ENCODE results near the gene NDUFS5.
"Not testable (repeated sequence)": the region's sequence is repeated elsewhere in the genome, so short reads cannot be mapped to it uniquely, and the experiment has no call there.

Gene NDUFS5

GRCh38 chr1:39026051-39026865 is at the start of gene NDUFS5:
Gene NDUFS5 (plus strand): TSS chr1:39026350. CDS start chr1:39028725, 2,375 bp downstream.
- peak within 1 kb of the TSS; percentile 96 for H3K4me3 Mint-ChIP-seq
- H3K27me3 Mint-ChIP-seq = no peaks in the 10 kb centered on the region
- H3K9me3 Mint-ChIP-seq = no peaks in the 10 kb centered on the region
- peaks cover 41% of the 10 kb centered on the region for H3K36me3 Mint-ChIP-seq (ENCODE audit: low read depth)
- peaks cover 12% of the 10 kb centered on the region for H3K4me1 Mint-ChIP-seq (ENCODE audit: low read depth)
- intact Hi-C loops (cut with micrococcal nuclease) = no loop called here
- H3K27ac Mint-ChIP-seq = peak within 1 kb of the TSS; percentile 94

GRCh38 chr1:38977399-38978244 is 48.5 kb upstream of the NDUFS5 start:
- H3K27me3 Mint-ChIP-seq; H3K4me1 Mint-ChIP-seq (ENCODE audit: low read depth); H3K36me3 Mint-ChIP-seq (ENCODE audit: low read depth); H3K27ac Mint-ChIP-seq; H3K4me3 Mint-ChIP-seq; intact Hi-C loops (cut with micrococcal nuclease); H3K9me3 Mint-ChIP-seq: not testable (repeated sequence)

GRCh38 chr1:38978245-38978542 is 48.0 kb upstream of the NDUFS5 start:
- H3K27ac Mint-ChIP-seq; H3K27me3 Mint-ChIP-seq; H3K9me3 Mint-ChIP-seq; intact Hi-C loops (cut with micrococcal nuclease); H3K4me1 Mint-ChIP-seq (ENCODE audit: low read depth); H3K4me3 Mint-ChIP-seq; H3K36me3 Mint-ChIP-seq (ENCODE audit: low read depth): not testable (repeated sequence)

GRCh38 chr1:38979380-38979779 is 46.8 kb upstream of the NDUFS5 start:
- H3K4me1 Mint-ChIP-seq (ENCODE audit: low read depth); H3K36me3 Mint-ChIP-seq (ENCODE audit: low read depth); H3K27me3 Mint-ChIP-seq; H3K27ac Mint-ChIP-seq; intact Hi-C loops (cut with micrococcal nuclease); H3K4me3 Mint-ChIP-seq; H3K9me3 Mint-ChIP-seq: not testable (repeated sequence)

- intact Hi-C loops (cut with micrococcal nuclease) = loop anchor here (1.0 to 5.0 kb wide), 2 partner anchors 117 to 133 kb away; partner anchors contain the start of genes MYCBP and RRAGC
- H3K4me1 Mint-ChIP-seq (ENCODE audit: low read depth) = peaks cover 28% of the 10 kb centered on the region
- peaks cover 4% of the 10 kb centered on the region for H3K27me3 Mint-ChIP-seq
- H3K36me3 Mint-ChIP-seq (ENCODE audit: low read depth) = peaks cover 35% of the 10 kb centered on the region
- no peaks in the 10 kb centered on the region for H3K9me3 Mint-ChIP-seq
- H3K27ac Mint-ChIP-seq = peak overlapping the region; percentile 85
- H3K4me3 Mint-ChIP-seq = no peak overlapping the region
Measured at GRCh38 chr1:38989979-38990378, 36.2 kb upstream of the NDUFS5 start.

GRCh38 chr1:38990386-38990737 is 35.8 kb upstream of the NDUFS5 start:
- Mint-ChIP-seq H3K27me3 (peaks cover 3% of the 10 kb centered on the region), H3K4me1 (ENCODE audit: low read depth) (peaks cover 32% of the 10 kb centered on the region), H3K36me3 (ENCODE audit: low read depth) (peaks cover 39% of the 10 kb centered on the region), H3K9me3 (no peaks in the 10 kb centered on the region), H3K27ac (peak overlapping the region; percentile 85), H3K4me3 (no peak overlapping the region)
- intact Hi-C loops (cut with micrococcal nuclease) = loop anchor here (1.0 to 5.0 kb wide), 2 partner anchors 117 to 133 kb away; partner anchors contain the start of genes MYCBP and RRAGC

- Mint-ChIP-seq H3K27me3 (no peaks in the 10 kb centered on the region), H3K27ac (peak within 1 kb of the TSS; percentile 85), H3K4me3 (peak within 1 kb of the TSS; percentile 80), H3K9me3 (no peaks in the 10 kb centered on the region), H3K4me1 (ENCODE audit: low read depth) (peaks cover 36% of the 10 kb centered on the region), H3K36me3 (ENCODE audit: low read depth) (peaks cover 45% of the 10 kb centered on the region)
- intact Hi-C loops (cut with micrococcal nuclease) = loop anchor here (1.0 to 5.0 kb wide), 2 partner anchors 118 to 134 kb away; partner anchors contain the start of genes MYCBP and RRAGC
Measured at GRCh38 chr1:38990738-38991637, 35.2 kb upstream of the NDUFS5 start, which contains the start of gene AKIRIN1. Gene AKIRIN1 (plus strand): TSS chr1:38991276. CDS start chr1:38991381, 105 bp downstream.

- H3K27ac Mint-ChIP-seq = peak overlapping the region; percentile 85
- H3K27me3 Mint-ChIP-seq = no peaks in the 10 kb centered on the region
- peaks cover 36% of the 10 kb centered on the region for H3K4me1 Mint-ChIP-seq (ENCODE audit: low read depth)
- peaks cover 53% of the 10 kb centered on the region for H3K36me3 Mint-ChIP-seq (ENCODE audit: low read depth)
- intact Hi-C loops (cut with micrococcal nuclease) = loop anchor here (5.0 kb wide), 1 partner anchor 135 kb away; the partner anchor contains the start of gene RRAGC
- H3K9me3 Mint-ChIP-seq = no peaks in the 10 kb centered on the region
- peak overlapping the region; percentile 80 for H3K4me3 Mint-ChIP-seq
Measured at GRCh38 chr1:38991638-38992411, 34.3 kb upstream of the NDUFS5 start.

GRCh38 chr1:38992412-38993111 is 33.6 kb upstream of the NDUFS5 start:
- peaks cover 40% of the 10 kb centered on the region for H3K4me1 Mint-ChIP-seq (ENCODE audit: low read depth)

GRCh38 chr1:38994196-38994595 is 32.0 kb upstream of the NDUFS5 start:
- H3K4me3 Mint-ChIP-seq = no peak overlapping the region
- H3K27ac Mint-ChIP-seq = no peak overlapping the region
- H3K4me1 Mint-ChIP-seq (ENCODE audit: low read depth) = peaks cover 49% of the 10 kb centered on the region
- H3K36me3 Mint-ChIP-seq (ENCODE audit: low read depth) = peaks cover 73% of the 10 kb centered on the region
- intact Hi-C loops (cut with micrococcal nuclease) = loop anchor here (5.0 kb wide), 1 partner anchor 137 kb away; the partner anchor contains the start of gene RRAGC
- H3K9me3 Mint-ChIP-seq = no peaks in the 10 kb centered on the region
- H3K27me3 Mint-ChIP-seq = no peaks in the 10 kb centered on the region

More at GRCh38 chr1:38992412-38993111, 33.6 kb upstream of the NDUFS5 start:
- Mint-ChIP-seq H3K4me3 (peak overlapping the region; percentile 80), H3K27me3 (no peaks in the 10 kb centered on the region), H3K27ac (peak overlapping the region; percentile 85), H3K36me3 (ENCODE audit: low read depth) (peaks cover 60% of the 10 kb centered on the region), H3K9me3 (no peaks in the 10 kb centered on the region)
- intact Hi-C loops (cut with micrococcal nuclease) = loop anchor here (5.0 kb wide), 1 partner anchor 135 kb away; the partner anchor contains the start of gene RRAGC

- Mint-ChIP-seq H3K36me3 (ENCODE audit: low read depth) (peaks cover 96% of the 10 kb centered on the region), H3K27ac (no peak overlapping the region), H3K9me3 (no peaks in the 10 kb centered on the region), H3K4me1 (ENCODE audit: low read depth) (peaks cover 50% of the 10 kb centered on the region), H3K27me3 (no peaks in the 10 kb centered on the region), H3K4me3 (peak overlapping the region; percentile 20)
- intact Hi-C loops (cut with micrococcal nuclease) = no loop called here
Measured at GRCh38 chr1:38997034-38997900, 28.9 kb upstream of the NDUFS5 start.

GRCh38 chr1:38997901-38998190 is 28.3 kb upstream of the NDUFS5 start:
- Mint-ChIP-seq H3K27ac (no peak overlapping the region), H3K4me1 (ENCODE audit: low read depth) (peaks cover 50% of the 10 kb centered on the region), H3K27me3 (no peaks in the 10 kb centered on the region), H3K36me3 (ENCODE audit: low read depth) (peaks cover 96% of the 10 kb centered on the region), H3K9me3 (no peaks in the 10 kb centered on the region), H3K4me3 (no peak overlapping the region)
- intact Hi-C loops (cut with micrococcal nuclease) = no loop called here

All from dendritic cell treated with granulocyte-macrophage colony-stimulating factor and Interleukin-4, amounts not matched to agents 40 ng/mL and 50 ng/mL, for 4 days (primary cell).